NCI-H1092 (cell line): ENCODE measurements around the gene ARHGEF1.
A peak's percentile ranks its signal among the peaks of the same experiment; 100 is the strongest.
"Not testable (repeated sequence)": the region's sequence is repeated elsewhere in the genome, so short reads cannot be mapped to it uniquely, and the experiment has no call there.

Source experiments
- DNase-seq: peaks from one replicate; lab custom pipeline; 2025; lab: John Stamatoyannopoulos, UW

Gene ARHGEF1

DNA sequence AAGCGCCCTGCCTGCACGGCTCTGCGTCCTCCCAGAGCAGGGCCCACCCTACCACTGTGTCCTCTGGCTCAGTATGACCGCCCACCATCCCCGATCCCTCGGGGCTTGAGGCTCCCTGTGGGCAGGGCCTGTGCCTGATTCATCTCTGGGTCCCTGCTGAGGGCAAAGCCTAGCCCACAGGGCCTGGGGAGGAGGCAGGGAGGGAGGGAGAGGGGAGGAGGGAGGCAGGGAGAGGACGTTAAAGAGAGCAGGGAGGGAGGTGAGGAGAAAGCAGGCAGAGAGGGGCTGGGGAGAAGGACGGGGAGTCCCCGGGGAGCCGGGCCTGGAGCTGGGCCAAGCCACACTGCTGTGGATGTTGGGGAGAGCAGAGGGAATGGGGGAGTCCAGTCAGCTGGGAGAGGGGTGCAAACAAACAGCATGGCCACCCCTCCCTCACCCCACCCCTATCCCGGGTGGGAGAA lies 49.3 kb downstream of the ARHGEF1 start:
- DNase-seq = no peak

DNA sequence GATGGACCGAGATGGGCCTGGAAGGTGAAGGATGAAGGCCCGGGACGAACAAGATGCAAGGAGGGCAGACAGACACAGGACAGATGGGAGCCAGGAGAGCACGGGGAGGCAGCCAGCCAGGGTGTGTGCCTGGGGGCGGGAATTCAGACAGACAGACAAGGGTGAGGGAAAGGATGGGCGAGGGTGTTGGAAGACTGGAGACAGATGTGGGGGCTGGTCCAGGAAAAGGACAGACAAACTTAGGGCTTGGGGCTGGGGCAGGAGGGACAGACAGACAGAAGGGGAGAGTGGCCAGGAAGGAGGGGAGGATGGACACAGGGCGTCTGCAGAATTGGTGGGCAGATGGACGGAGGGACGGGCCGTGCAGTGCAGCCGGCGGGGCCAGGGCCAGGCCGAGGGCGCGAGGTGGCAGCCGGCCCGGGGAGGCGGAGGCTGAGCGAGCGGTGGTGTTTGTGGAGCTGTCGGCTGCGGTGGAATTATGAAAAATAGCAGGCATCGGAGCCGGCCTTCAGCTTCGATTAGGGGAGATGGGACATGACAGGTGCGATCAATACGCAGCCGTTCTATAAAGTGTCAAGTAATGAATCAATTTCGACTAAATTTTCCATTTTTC lies 49.8 kb downstream of the ARHGEF1 start:
- DNase-seq = no peak

DNA sequence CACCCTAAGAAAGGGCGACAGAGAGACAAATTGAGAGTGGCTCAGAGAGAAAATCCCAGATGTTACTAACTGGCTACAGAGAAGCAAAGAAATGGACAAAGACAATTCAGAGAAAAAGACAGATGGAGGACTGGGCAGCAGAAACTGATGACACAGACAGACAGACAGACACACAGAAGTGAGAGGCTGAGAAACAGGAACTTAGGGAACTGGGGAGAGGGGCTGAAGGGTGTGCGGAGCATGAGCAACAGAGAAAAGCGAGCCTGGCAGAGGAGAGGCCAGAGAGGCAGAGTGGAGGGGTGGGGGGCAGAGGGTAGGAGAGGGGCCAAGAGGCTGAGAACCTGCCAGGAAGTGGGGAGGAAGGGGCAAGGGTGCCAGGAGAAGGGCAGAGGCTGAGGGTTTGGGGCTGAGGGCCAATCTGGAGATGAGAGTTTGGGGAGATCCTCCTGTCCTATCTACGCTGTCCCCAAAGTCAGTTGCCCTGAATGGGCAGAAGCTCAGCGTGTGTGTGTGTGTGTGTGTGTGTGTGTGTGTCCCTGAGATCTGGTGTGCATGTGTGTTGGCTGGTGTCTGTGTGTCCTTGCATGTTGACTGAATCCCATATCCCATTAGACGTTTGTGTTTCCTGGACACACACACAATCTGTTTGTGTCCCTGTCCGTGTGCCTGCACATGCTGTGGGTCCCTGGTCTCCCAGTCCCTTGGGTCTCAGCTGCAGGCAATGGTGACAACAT lies 50.9 kb downstream of the ARHGEF1 start:
- no peak for DNase-seq

DNA sequence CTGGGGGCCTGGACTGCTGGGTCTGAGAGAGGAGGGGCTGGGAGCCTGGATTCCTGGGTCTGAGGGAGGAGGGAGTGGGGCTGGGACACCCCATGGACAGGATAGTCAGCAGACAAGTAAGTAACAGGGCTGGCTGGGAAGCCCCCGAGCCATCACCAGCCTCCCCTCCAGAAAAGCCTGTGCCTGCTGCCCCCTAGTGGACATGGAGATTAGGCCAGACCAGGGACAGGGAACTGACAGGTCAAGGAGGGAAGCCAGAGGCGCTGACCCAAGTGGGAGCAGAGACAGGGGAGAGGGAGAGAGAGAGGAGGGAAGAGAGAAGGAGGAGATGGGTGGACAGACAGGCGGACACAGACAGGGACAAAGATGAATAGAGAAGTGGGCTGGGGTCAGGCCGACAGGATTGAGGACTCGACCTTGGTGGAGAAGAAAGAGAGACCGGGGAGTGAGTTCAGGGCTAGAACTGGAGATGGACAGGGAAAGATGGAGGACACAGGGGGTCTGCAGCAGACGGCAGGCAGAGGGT lies 51.9 kb downstream of the ARHGEF1 start:
- DNase-seq = peak; percentile 29

DNA sequence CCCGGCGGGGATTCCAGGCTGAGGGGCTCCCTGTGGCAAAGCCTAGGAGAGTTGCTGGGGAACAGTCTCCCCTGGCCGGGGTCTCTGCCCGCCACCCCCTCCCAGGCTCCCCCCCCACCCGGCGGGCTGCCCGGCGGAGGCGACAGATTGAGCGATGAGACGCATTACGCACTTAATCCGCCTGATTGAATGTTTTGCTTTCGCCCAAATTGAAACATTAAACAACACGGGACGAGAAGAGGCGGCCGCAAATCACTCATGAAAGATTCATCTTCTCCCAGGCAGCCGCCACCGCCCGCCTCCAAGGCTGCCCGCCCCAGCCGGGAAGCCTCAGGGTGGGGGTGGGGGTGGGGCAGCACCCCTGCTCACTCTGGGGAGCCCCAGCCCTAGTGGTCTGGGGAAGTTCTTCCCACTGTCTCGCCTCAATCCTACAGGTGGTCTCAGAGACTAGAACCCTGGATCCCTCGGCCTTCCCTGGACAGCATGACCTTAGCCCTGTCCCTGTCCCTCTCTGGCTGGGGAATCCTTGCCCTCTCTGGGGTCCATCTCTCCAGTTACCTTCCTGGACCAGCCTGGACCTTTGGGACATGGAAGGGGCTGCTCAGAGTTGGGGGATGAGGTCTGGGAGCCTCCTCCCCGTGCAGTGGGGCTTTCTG lies 52.9 kb downstream of the ARHGEF1 start:
- no peak for DNase-seq

DNA sequence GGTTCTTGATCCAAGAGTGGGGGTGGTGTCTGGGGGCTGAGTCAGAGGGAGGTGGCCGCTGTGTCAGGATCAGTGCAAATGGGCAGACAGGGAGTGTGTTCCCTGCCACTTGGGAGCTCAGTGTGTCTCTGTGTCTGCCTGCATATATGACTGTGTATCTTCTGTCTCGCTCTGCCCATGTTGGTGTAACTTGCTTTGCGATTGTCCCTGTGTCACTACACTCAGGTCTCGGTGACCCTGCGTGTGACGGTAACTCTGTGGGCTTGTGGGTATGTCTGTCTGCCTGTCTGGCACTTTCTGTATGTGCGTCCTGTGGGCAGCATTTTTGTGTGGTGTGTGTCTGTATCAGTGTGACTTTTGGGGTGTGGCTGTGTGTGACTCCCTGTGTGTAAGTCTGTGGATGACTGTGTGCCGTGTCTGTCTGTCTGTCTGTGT lies 53.4 kb downstream of the ARHGEF1 start:
- no peak for DNase-seq

DNA sequence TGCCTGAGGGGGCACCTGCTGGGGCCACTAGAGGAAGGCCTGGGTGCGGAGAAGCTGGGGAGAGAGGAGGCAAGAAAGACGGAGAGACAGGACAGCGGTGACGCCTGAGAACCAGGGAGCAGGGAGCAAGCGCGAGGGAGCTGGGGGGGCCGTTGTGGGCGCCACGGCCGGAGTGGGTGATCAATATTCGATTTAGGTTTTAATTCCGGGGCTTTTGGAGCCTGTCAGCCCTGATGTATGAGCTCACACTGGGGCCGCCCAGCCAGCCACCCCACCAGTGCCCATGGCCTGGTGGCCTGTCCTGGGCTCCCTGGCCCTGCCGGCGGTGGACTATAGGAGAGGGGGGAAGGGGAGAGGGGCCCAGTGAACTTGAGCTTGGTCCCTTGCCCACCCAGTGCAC lies 54.0 kb downstream of the ARHGEF1 start:
- DNase-seq = no peak

GRCh38 chr19:41937525-41938468 lies 54.8 kb downstream of the ARHGEF1 start:
- no peak for DNase-seq

DNA sequence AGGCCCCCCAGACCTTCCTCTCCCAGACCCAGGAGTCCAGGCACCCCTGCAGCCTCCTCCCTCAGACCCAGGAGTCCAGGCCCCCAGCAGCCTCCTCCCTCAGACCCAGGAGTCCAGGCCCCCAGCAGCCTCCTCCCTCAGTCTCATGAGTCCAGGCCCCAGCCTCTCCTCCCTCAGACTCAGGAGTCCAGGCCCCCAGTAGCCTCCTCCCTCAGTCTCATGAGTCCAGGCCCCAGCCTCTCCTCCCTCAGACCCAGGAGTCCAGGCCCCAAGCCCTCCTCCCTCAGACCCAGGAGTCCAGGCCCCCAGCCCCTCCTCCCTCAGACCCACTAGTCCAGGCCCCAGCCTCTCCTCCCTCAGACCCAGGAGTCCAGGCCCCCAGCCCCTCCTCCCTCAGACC lies 56.2 kb downstream of the ARHGEF1 start:
- DNase-seq = not testable (repeated sequence)

- no peak for DNase-seq
Observed at GRCh38 chr19:41939861-41940730, 57.1 kb downstream of the ARHGEF1 start.

DNA sequence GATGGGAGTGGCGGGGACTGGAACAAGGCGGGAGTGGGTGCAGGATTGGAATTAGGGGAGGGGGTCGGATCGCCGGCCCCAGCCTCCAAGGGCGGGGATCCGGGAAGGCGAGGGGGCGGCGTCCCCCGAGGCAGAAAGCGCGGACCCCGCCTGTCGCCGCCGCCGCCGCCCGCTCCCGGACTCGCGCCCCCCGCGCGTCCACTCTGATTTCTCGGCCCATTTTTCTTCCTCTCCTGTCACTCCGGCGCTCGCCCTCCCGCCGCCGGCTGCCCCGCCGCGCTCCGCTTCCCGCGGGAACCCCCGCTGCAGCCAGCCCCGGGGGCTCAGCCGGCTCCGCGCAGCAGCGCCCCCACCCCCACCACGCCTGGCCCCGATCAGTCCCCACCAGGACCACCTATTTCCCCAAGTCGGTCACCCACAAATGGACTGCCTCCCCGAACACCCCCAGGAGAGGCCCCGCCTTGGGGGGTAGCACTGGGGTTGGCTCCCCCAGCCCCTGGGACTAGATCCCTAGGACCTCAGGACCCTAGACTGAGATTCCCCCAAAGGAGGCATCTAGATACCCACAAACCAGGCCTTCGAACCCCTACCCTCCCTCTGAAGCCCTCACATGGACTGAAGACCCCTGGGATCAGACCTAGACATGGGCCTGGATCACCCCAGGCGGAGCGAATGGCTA lies 57.9 kb downstream of the ARHGEF1 start:
- DNase-seq = no peak

GRCh38 chr19:41941410-41942202 lies 58.6 kb downstream of the ARHGEF1 start:
- no peak for DNase-seq

- no peak for DNase-seq
Observed at GRCh38 chr19:41944336-41944735, 61.4 kb downstream of the ARHGEF1 start.

DNA sequence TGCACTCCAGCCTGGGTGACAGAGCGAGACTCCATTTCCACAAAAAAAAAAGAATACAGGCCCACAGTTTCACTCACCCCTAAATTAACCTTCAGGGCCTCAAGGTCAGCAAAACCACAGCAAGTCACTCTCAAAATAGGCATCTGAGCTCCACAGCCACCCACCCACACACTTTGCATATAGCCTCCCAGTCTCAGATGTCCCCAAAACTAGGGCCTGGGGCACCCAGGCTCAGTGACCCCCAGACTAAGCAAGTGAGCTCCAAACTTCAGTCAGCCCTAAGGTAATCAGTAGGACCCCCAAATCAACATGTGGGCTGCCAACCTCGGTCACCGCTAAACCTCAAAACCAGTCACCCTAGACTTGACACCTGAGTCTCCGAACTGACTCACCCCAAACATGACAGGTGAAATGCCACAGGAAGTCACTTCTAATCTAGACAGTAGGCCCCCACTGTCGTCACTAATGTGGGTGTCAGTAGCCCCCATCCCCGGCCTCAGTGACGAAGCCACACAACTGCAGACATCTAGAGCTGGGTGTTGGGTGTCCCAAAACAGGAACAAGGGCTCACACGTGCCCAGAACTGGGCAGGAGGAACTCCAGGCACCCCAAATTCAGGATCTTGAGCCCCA lies 62.3 kb downstream of the ARHGEF1 start:
- DNase-seq = no peak

DNA sequence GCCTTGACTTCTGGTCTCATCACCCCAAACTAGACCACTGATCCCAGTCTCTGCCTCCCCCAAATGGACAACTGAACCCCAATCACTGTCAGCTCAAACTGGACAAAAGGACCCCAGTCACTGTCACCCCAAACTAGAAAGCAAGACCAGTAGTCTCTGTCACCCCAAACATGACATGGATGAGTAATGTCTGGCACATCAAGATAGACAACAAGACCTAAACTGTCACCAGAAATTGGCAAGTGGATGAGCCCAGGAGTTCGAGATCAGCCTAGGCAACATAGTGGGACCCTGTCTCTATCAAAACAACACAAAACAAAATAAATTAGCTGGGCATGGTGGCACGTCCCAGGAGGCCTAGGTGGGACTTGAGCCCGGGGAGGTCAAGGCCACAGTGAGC lies 64.1 kb downstream of the ARHGEF1 start:
- DNase-seq = no peak

GRCh38 chr19:41951686-41952172 lies 68.7 kb downstream of the ARHGEF1 start:
- peak; percentile 54 for DNase-seq

- no peak for DNase-seq
Observed at GRCh38 chr19:41955521-41955920, 72.5 kb downstream of the ARHGEF1 start.

DNA sequence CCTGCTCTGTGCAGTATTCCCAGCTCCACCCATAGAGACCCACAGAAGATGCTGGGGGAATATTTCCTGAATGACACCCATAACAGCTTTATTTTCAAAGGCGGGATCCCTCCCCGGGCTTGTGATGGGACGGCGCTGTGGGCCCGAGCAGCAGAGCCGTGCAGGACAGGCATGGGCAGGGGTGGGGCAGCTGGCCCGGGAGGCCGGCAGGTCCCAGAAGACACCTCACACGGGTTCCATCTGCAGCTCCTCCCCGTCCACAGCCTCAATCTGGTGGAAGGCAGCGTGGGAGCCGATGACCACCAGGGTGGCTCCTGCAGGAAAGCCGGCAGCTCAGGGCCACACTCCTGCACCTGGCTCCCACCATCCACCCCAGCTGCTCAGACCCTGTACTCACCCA lies 73.6 kb downstream of the ARHGEF1 start:
- no peak for DNase-seq
